GM23338 (cell line): ENCODE results near the gene LEFTY2. TPM values are rescaled to one million over a fixed set of nuclear protein-coding genes. Genes with fewer than 3 reads are reported as not detected.

Source experiments
- ATAC-seq: fragments of 200-7000 bp; cut with Tn5 transposase; 3 replicates; pipeline ENCODE4 v1.9.1; 2020
- DNase-seq: peaks from one replicate; pipeline ENCODE4 v3.0.0-alpha.2; 2015; ENCODE audit warnings: low spot score
- H2AFZ ChIP-seq: fragments of 200-600 bp; sonication (generic); 2 replicates; pipeline ENCODE4 v1.8.0; 2016; ENCODE audit warnings: antibody characterized with exemption, mild to moderate bottlenecking, moderate library complexity
- H3F3A ChIP-seq: fragments of 200-600 bp; sonication (generic); replicated peaks from 2 replicates; pipeline ENCODE4 v1.8.0; 2017; ENCODE audit warnings: antibody characterized with exemption, mixed run types, low read depth
- H3K27ac ChIP-seq: fragments of 200-600 bp; sonication (generic); 2 replicates; pipeline ENCODE4 v1.6.1; 2016; ENCODE audit warnings: low read depth
- H3K27me3 ChIP-seq: fragments of 200-600 bp; sonication (generic); 2 replicates; pipeline ENCODE4 v1.8.0; 2016; ENCODE audit warnings: mild to moderate bottlenecking, mixed run types, moderate library complexity; ENCODE audit not compliant: insufficient read depth
- H3K36me3 ChIP-seq: fragments of 200-600 bp; sonication (generic); 2 replicates; pipeline ENCODE4 v1.8.0; 2016; ENCODE audit warnings: mild to moderate bottlenecking; ENCODE audit not compliant: insufficient read depth
- H3K4me1 ChIP-seq: fragments of 200-600 bp; sonication (generic); 2 replicates; pipeline ENCODE4 v1.8.0; 2016; ENCODE audit warnings: mild to moderate bottlenecking, moderate library complexity; ENCODE audit not compliant: insufficient read depth
- H3K4me2 ChIP-seq: fragments of 200-600 bp; sonication (generic); 2 replicates; pipeline ENCODE4 v1.7.1; 2017; ENCODE audit warnings: mixed run types
- H3K4me3 ChIP-seq: fragments of 200-600 bp; sonication (generic); 2 replicates; pipeline ENCODE4 v1.6.1; 2016; ENCODE audit warnings: mixed run types
- H3K79me2 ChIP-seq: fragments of 200-600 bp; sonication (generic); replicated peaks from 2 replicates; pipeline ENCODE4 v1.8.0; 2017; ENCODE audit warnings: mild to moderate bottlenecking; ENCODE audit not compliant: insufficient read depth
- H3K9me2 ChIP-seq: fragments of 200-600 bp; sonication (generic); 2 replicates; pipeline ENCODE4 v1.8.0; 2017; ENCODE audit not compliant: insufficient read depth
- H4K20me1 ChIP-seq: fragments of 200-600 bp; sonication (generic); replicated peaks from 2 replicates; pipeline ENCODE4 v1.8.0; 2017; ENCODE audit warnings: mild to moderate bottlenecking; ENCODE audit not compliant: insufficient read depth
- H3K27ac Mint-ChIP-seq: 2 replicates; pipeline ENCODE4 v1.8.0; 2020; ENCODE audit warnings: inconsistent platforms, mild to moderate bottlenecking, moderate library complexity, mixed read lengths
- H3K27me3 Mint-ChIP-seq: 3 replicates; pipeline ENCODE4 v1.8.0; 2022; ENCODE audit warnings: low read depth, mild to moderate bottlenecking, moderate library complexity, mixed read lengths, inconsistent platforms; ENCODE audit not compliant: insufficient read depth, poor library complexity
- H3K36me3 Mint-ChIP-seq: 3 replicates; pipeline ENCODE4 v1.8.0; 2021; ENCODE audit warnings: low read depth, mild to moderate bottlenecking, inconsistent platforms, moderate library complexity, mixed read lengths
- H3K4me1 Mint-ChIP-seq: 3 replicates; pipeline ENCODE4 v1.8.0; 2020; ENCODE audit warnings: mild to moderate bottlenecking, inconsistent platforms, mixed read lengths
- H3K4me3 Mint-ChIP-seq: 3 replicates; pipeline ENCODE4 v1.8.0; 2021; ENCODE audit warnings: moderate library complexity, mild to moderate bottlenecking, inconsistent platforms, mixed read lengths
- H3K9me3 Mint-ChIP-seq: 3 replicates; pipeline ENCODE4 v1.8.0; 2020; ENCODE audit warnings: moderate library complexity, mild to moderate bottlenecking, inconsistent platforms, mixed read lengths
- EZH2 ChIP-seq: fragments of 200-600 bp; sonication (generic); IDR thresholded peaks from one replicate; pipeline ENCODE4 v1.8.0; 2017; ENCODE audit warnings: antibody characterized with exemption, mild to moderate bottlenecking, low read depth; ENCODE audit not compliant: unreplicated experiment
- EZH2phosphoT487 ChIP-seq: fragments of 200-600 bp; sonication (generic); IDR thresholded peaks from one replicate; pipeline ENCODE4 v1.8.1; 2018; ENCODE audit warnings: antibody characterized with exemption; ENCODE audit not compliant: unreplicated experiment
- JUNB ChIP-seq: IDR thresholded peaks from one replicate; pipeline ENCODE4 v1.6.1; 2016; ENCODE audit warnings: antibody characterized with exemption; ENCODE audit not compliant: unreplicated experiment
- NANOG ChIP-seq: IDR thresholded peaks from 2 replicates; pipeline ENCODE4 v1.6.1; 2016; ENCODE audit warnings: antibody characterized with exemption, borderline replicate concordance
- POLR2AphosphoS5 ChIP-seq: IDR thresholded peaks from 2 replicates; pipeline ENCODE4 v1.6.1; 2016; ENCODE audit warnings: antibody characterized with exemption, low read depth
- STAT1 ChIP-seq: IDR thresholded peaks from one replicate; pipeline ENCODE4 v1.6.1; 2016; ENCODE audit warnings: antibody characterized with exemption; ENCODE audit not compliant: unreplicated experiment
- ZNF114 ChIP-seq: fragments of 250-450 bp; sonication (Bioruptor Pico); IDR thresholded peaks from 2 replicates; pipeline ENCODE4 v1.5.0; 2020; ENCODE audit warnings: mild to moderate bottlenecking, moderate library complexity
- polyA plus RNA-seq: library from polyadenylated mRNA; unstranded; fragments of >200 nt; fragmentation: Nextera tagmentation; extraction: Ambion mirVana; gene quantifications from 2 replicates; pipeline ENCODE4 v1.2.1, GENCODE V29; 2016
- total RNA-seq: library from RNA; depleted of rRNA; stranded (reverse); fragments of >200 nt; shearing (Covaris generic); gene quantifications from 2 replicates; pipeline ENCODE4 v1.2.3, GENCODE V29; 2014
- TF ChIP-seq, protein P1 (sequence below), 2 experiments: fragments of 200-600 bp in 1 of 2; sonication (generic) in 1 of 2; conservative IDR thresholded peaks; 2 replicates each; pipeline versions ENCODE4 v1.5.1 to v1.6.1; 2016 to 2017; ENCODE audit warnings: antibody characterized with exemption in 2 of 2, low read depth in 2 of 2, mild to moderate bottlenecking in 2 of 2, moderate library complexity in 1 of 2
- TF ChIP-seq, protein P2 (sequence below): IDR thresholded peaks from 2 replicates; pipeline ENCODE4 v1.6.1; 2016; ENCODE audit warnings: antibody characterized with exemption
- TF ChIP-seq, protein P3 (sequence below): IDR thresholded peaks from one replicate; pipeline ENCODE4 v1.6.1; 2018; ENCODE audit warnings: antibody characterized with exemption; ENCODE audit not compliant: unreplicated experiment

Gene LEFTY2
- total and polyA plus RNA-seq, 2 experiments from 2014 or later: 8.3 to 12.4 TPM

DNA sequence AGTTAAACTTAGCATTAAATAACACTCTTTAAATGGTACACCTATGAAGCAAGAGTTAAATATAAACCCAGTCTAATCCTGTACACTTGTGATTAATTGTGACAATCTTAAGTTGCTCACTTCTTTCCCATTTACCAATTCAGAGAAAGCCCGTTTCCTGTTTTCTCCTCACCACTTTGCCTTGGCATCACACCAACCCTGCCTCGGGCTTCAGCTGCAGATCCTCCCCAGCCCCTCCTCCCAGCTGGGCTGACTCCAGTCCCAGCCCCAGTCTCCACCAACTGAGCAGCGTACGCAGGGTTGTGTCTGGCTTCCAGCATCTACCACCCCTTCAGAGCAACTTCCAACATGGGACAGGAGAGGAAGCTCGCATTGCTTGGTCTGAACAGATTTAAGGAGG, 21.1 kb downstream of the LEFTY2 start:
- H3K79me2 ChIP-seq: peaks cover 22% of the 10 kb centered on the region
- no peaks in the 10 kb centered on the region for H3K9me3 Mint-ChIP-seq
- peaks cover 14% of the 10 kb centered on the region for H3F3A ChIP-seq
- H3K27me3 Mint-ChIP-seq: peaks cover 14% of the 10 kb centered on the region
- no peaks in the 10 kb centered on the region for H3K27me3 ChIP-seq
- no peak overlapping the region for H3K4me3 Mint-ChIP-seq
- peaks cover 13% of the 10 kb centered on the region; the same call in 1 of the 2 replicates for H4K20me1 ChIP-seq
- TF ChIP-seq, protein P1, sequence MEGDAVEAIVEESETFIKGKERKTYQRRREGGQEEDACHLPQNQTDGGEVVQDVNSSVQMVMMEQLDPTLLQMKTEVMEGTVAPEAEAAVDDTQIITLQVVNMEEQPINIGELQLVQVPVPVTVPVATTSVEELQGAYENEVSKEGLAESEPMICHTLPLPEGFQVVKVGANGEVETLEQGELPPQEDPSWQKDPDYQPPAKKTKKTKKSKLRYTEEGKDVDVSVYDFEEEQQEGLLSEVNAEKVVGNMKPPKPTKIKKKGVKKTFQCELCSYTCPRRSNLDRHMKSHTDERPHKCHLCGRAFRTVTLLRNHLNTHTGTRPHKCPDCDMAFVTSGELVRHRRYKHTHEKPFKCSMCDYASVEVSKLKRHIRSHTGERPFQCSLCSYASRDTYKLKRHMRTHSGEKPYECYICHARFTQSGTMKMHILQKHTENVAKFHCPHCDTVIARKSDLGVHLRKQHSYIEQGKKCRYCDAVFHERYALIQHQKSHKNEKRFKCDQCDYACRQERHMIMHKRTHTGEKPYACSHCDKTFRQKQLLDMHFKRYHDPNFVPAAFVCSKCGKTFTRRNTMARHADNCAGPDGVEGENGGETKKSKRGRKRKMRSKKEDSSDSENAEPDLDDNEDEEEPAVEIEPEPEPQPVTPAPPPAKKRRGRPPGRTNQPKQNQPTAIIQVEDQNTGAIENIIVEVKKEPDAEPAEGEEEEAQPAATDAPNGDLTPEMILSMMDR (conservative IDR thresholded peaks at IDR 0.05; ENCODE audit: low read depth in 2 of 2): no peak
- H3K4me1 ChIP-seq: peaks cover 20% of the 10 kb centered on the region
- H3K27ac Mint-ChIP-seq: no peak overlapping the region
- no peak overlapping the region for H3K4me3 ChIP-seq
- no peak for DNase-seq
- no peak for ATAC-seq
- H3K27ac ChIP-seq: no peak overlapping the region
- no peak overlapping the region for H2AFZ ChIP-seq
- H3K4me1 Mint-ChIP-seq: peaks cover 15% of the 10 kb centered on the region
- H3K4me2 ChIP-seq: no peak overlapping the region
- H3K36me3 Mint-ChIP-seq: peaks cover 64% of the 10 kb centered on the region
- peaks cover 34% of the 10 kb centered on the region for H3K36me3 ChIP-seq
- H3K9me2 ChIP-seq: no peaks in the 10 kb centered on the region

DNA sequence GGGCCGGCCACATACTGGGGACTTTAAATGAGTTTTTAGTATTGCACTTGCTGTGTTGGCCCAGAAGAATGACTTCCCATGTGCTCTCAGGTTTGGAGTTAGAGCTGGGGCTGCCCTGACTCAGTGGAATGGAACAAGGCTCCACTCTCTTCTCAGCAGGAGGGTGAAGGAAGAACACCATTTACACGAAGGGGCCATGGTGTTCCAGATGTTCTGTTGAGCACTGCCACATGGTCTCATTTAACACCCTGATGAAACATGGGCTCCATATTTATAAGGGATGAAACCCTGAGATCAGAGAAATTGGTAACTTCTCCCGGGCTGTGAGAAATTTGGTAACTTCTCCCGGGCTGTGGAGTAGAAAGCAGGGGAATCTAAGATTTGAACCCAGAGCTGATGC, 22.7 kb downstream of the LEFTY2 start:
- Histone ChIP-seq H3F3A (peaks cover 13% of the 10 kb centered on the region; the same call in 1 of the 2 replicates), H3K27me3 (no peaks in the 10 kb centered on the region), H2AFZ (no peak overlapping the region), H3K36me3 (peaks cover 34% of the 10 kb centered on the region), H3K4me3 (no peak overlapping the region), H3K9me2 (no peaks in the 10 kb centered on the region), H3K4me1 (peaks cover 12% of the 10 kb centered on the region), H3K27ac (peak overlapping the region; percentile 21; the same call in 1 of the 2 replicates), H3K4me2 (no peak overlapping the region), H3K79me2 (peaks cover 16% of the 10 kb centered on the region), H4K20me1 (peaks cover 12% of the 10 kb centered on the region; the same call in 1 of the 2 replicates)
- ATAC-seq (no peak), DNase-seq (no peak)
- Mint-ChIP-seq H3K27me3 (peaks cover 5% of the 10 kb centered on the region), H3K36me3 (peaks cover 62% of the 10 kb centered on the region), H3K4me1 (peaks cover 15% of the 10 kb centered on the region), H3K4me3 (no peak overlapping the region), H3K9me3 (no peaks in the 10 kb centered on the region), H3K27ac (no peak overlapping the region)
- TF ChIP-seq, protein P1 (conservative IDR thresholded peaks at IDR 0.05; ENCODE audit: low read depth in 2 of 2): no peak
- TF ChIP-seq, protein P2, sequence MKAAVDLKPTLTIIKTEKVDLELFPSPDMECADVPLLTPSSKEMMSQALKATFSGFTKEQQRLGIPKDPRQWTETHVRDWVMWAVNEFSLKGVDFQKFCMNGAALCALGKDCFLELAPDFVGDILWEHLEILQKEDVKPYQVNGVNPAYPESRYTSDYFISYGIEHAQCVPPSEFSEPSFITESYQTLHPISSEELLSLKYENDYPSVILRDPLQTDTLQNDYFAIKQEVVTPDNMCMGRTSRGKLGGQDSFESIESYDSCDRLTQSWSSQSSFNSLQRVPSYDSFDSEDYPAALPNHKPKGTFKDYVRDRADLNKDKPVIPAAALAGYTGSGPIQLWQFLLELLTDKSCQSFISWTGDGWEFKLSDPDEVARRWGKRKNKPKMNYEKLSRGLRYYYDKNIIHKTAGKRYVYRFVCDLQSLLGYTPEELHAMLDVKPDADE: no peak
- no peak for TF ChIP-seq STAT1
- TF ChIP-seq NANOG: no peak
- TF ChIP-seq, protein P3, sequence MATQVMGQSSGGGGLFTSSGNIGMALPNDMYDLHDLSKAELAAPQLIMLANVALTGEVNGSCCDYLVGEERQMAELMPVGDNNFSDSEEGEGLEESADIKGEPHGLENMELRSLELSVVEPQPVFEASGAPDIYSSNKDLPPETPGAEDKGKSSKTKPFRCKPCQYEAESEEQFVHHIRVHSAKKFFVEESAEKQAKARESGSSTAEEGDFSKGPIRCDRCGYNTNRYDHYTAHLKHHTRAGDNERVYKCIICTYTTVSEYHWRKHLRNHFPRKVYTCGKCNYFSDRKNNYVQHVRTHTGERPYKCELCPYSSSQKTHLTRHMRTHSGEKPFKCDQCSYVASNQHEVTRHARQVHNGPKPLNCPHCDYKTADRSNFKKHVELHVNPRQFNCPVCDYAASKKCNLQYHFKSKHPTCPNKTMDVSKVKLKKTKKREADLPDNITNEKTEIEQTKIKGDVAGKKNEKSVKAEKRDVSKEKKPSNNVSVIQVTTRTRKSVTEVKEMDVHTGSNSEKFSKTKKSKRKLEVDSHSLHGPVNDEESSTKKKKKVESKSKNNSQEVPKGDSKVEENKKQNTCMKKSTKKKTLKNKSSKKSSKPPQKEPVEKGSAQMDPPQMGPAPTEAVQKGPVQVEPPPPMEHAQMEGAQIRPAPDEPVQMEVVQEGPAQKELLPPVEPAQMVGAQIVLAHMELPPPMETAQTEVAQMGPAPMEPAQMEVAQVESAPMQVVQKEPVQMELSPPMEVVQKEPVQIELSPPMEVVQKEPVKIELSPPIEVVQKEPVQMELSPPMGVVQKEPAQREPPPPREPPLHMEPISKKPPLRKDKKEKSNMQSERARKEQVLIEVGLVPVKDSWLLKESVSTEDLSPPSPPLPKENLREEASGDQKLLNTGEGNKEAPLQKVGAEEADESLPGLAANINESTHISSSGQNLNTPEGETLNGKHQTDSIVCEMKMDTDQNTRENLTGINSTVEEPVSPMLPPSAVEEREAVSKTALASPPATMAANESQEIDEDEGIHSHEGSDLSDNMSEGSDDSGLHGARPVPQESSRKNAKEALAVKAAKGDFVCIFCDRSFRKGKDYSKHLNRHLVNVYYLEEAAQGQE: no peak
- TF ChIP-seq EZH2: no peak
- no peak for TF ChIP-seq POLR2AphosphoS5
- no peak for TF ChIP-seq JUNB
- no peak for TF ChIP-seq EZH2phosphoT487
- no peak for TF ChIP-seq ZNF114 (CRISPR knock-in tag)
